Measurements from ENCODE around the gene COL15A1. TPM values are rescaled to one million over a fixed set of nuclear protein-coding genes. Genes with fewer than 3 reads are reported as not detected.
A peak's percentile ranks its signal among the peaks of the same experiment; 100 is the strongest.

The COL15A1 gene
- total and polyA plus RNA-seq, 4 experiments from 2014 or later = not detected

DNA sequence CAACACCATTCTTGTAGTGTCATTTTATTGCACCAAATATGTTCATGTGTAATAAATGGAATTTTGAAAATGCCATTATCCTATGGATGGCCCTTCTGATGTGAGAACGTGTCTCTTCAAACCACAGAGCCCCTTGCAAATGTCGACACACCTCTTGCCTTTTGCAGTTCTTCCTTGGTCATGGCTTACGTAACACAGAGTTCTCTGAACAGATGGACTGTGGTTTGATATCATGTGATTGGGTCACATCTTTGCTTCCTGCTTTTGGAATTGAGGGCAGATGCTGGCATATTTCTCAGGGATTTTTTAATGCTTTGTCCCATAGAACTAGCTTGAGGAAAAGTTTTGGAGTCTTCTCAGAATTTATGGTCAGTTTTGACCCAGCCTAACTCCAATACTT, 165.8 kb downstream of the COL15A1 start:
- H3K4me1 Mint-ChIP-seq = peaks cover 72 to 85% (median 80%) of the 10 kb centered on the region in 4 donors

DNA sequence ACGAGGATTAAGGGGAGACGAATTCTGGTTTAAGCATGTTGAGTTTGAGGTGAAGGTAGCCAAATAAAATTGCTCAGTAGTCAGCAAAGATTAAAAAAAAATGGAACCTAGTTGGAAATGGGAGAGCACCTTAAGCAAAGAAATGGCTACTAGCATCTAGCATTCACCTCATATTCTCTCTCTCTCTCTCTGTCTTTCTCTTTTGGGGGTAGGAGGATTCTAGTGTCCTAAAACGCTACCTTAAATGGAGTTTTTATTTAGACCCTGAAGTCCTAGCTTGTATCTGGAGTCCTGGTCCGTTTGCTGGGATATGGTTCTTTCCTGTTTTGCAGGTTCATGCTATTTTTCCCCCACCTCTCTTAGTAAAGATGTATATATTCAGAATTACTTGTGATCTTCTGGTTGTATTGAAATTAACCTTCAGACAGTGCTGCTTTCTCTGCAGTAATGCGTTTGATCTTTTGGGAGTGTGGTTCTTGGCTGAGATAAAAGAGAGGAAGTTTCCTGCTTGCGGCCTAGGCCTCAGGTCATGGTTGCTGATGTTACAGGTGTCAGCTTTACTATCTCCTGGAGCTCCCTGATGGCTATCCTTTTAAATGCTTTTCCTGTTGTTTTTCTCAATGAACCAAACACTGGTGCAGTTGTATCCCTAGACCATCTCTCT, 169.2 kb downstream of the COL15A1 start:
- no peaks in the 10 kb centered on the region for H3K9me3 ChIP-seq (ENCODE audit: control insufficient read depth in 1 of 2, low read length in 2 of 2)
- ChIA-PET POLR2A (ENCODE audit: partially characterized antibody) (interaction anchor here (0.6 to 4.7 kb wide), 16 partner anchors 8 to 306 kb away, joined by 3 to 42 read pairs (median 4); partner anchors contain the start of gene TGFBR1), CTCF (ENCODE audit: partially characterized antibody) (interaction anchor here (1.2 to 3.4 kb wide), 7 partner anchors 9 to 99 kb away, joined by 3 to 17 read pairs (median 5); partner anchors contain the start of gene TGFBR1)
- H3K27me3 ChIP-seq (ENCODE audit: insufficient read depth, low read length) = no peaks in the 10 kb centered on the region
- H3K36me3 ChIP-seq (ENCODE audit: insufficient read depth, low read length) = no peaks in the 10 kb centered on the region
- intact Hi-C loops (cut with micrococcal nuclease) = loop anchor here (1.0 to 5.0 kb wide), 6 partner anchors 9 to 711 kb away; no protein-coding TSS in a partner anchor
- H3K4me3 ChIP-seq (ENCODE audit: low read length in 2 of 2) = peak overlapping the region in 1 of 2 donors; percentile 35
- peak; percentile 79 to 85 (median 80) for DNase-seq
- Mint-ChIP-seq H3K4me3 (peak overlapping the region; percentile 37 to 85 (median 72)), H3K36me3 (no peaks in the 10 kb centered on the region), H3K4me1 (peaks cover 75 to 95% (median 83%) of the 10 kb centered on the region in 4 donors), H3K9me3 (no peaks in the 10 kb centered on the region), H3K27ac (peak overlapping the region; percentile 60 to 90 (median 79)), H3K27me3 (no peaks in the 10 kb centered on the region)
- H3K27ac ChIP-seq (ENCODE audit: low read depth, low read length) = peak overlapping the region; percentile 27
- H3K4me1 ChIP-seq (ENCODE audit: insufficient read depth, low read length) = peaks cover 94% of the 10 kb centered on the region

More for the DNA sequence above, 165.8 kb downstream of the COL15A1 start:
- Mint-ChIP-seq H3K27me3 (no peaks in the 10 kb centered on the region), H3K4me3 (peak overlapping the region in 4 of 8 donors; percentile 23 to 87 (median 53)), H3K36me3 (peaks cover 0 to 3% of the 10 kb centered on the region in 2 donors), H3K9me3 (no peaks in the 10 kb centered on the region), H3K27ac (peak overlapping the region in 5 of 7 donors; percentile 33 to 89 (median 69))
- POLR2A ChIA-PET (ENCODE audit: partially characterized antibody) = no interaction called here
- Histone ChIP-seq H3K9me3 (ENCODE audit: control insufficient read depth in 1 of 2, low read length in 2 of 2) (no peaks in the 10 kb centered on the region), H3K27me3 (ENCODE audit: insufficient read depth, low read length) (no peaks in the 10 kb centered on the region), H3K4me3 (ENCODE audit: low read length in 2 of 2) (no peak overlapping the region), H3K4me1 (ENCODE audit: insufficient read depth, low read length) (peaks cover 87% of the 10 kb centered on the region), H3K27ac (ENCODE audit: low read depth, low read length) (peak overlapping the region; percentile 3), H3K36me3 (ENCODE audit: insufficient read depth, low read length) (no peaks in the 10 kb centered on the region)
- DNase-seq = no peak
- CTCF ChIA-PET (ENCODE audit: partially characterized antibody) = no interaction called here
- intact Hi-C loops (cut with micrococcal nuclease) = no loop called here

DNA sequence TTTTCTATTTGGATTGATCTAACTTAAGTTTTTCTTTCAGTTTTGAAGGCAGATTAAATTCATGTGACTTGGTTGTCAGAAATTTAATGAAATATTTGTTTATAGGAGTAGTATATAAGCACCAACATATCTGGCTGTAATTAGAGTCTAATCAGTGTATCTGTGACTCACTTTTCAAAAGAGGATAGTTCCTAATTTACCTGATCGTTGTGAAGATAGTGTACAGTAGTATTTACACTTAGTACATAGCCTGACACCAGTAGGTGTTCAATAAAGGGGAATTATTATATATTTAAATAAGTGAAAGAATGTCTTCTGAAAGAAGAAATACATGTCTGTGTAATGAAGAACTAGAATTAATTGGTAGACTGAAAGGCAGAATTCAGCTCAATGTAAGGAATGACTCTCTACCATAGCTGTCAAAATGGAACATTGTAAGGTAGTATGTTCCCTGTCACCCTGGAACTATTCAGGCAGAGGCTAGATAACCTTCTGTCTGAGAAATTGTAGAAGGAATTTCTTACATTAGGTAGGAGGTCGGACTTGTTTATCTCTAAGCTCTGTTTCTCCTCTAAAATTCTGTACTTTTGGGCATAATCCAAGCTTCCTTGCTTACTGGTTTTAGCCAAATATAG, 169.8 kb downstream of the COL15A1 start:
- no peak overlapping the region for H3K27ac ChIP-seq (ENCODE audit: low read depth, low read length)
- CTCF ChIA-PET (ENCODE audit: partially characterized antibody) = interaction anchor here (0.9 to 3.4 kb wide), 11 partner anchors 10 to 115 kb away, joined by 3 to 17 read pairs (median 4); partner anchors contain the start of gene TGFBR1

DNA sequence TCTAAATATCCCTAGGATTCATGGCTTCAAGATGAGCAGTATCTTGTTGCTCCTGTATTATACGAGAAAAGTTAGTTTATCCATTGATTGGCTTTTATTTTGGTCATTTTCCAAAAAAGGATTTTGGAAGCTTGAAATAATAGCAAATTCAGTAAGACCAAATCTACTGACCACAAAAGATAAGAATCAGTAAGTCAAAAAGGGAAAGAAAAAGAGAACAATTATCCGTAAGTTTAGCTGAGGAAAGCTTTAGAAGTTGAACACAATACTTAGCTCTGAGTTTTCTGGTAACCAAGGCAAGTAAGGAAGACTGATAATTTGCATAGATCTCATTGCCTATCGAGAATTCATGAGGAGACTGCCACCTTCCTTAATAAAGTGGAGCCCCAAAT, 170.3 kb downstream of the COL15A1 start:
- Mint-ChIP-seq H3K36me3 (no peaks in the 10 kb centered on the region), H3K27ac (peak overlapping the region; percentile 14 to 79 (median 53)), H3K4me1 (peaks cover 71 to 91% (median 77%) of the 10 kb centered on the region in 4 donors), H3K27me3 (no peaks in the 10 kb centered on the region), H3K9me3 (no peaks in the 10 kb centered on the region), H3K4me3 (peak overlapping the region in 7 of 8 donors; percentile 7 to 75 (median 43))
- H3K4me1 ChIP-seq (ENCODE audit: insufficient read depth, low read length) = peaks cover 93% of the 10 kb centered on the region
- H3K27me3 ChIP-seq (ENCODE audit: insufficient read depth, low read length) = no peaks in the 10 kb centered on the region
- H3K27ac ChIP-seq (ENCODE audit: low read depth, low read length) = no peak overlapping the region
- CTCF ChIA-PET (ENCODE audit: partially characterized antibody) = interaction anchor here (0.9 to 3.4 kb wide), 12 partner anchors 10 to 115 kb away, joined by 3 to 17 read pairs (median 4); partner anchors contain the start of gene TGFBR1
- H3K4me3 ChIP-seq (ENCODE audit: low read length in 2 of 2) = no peak overlapping the region
- POLR2A ChIA-PET (ENCODE audit: partially characterized antibody) = interaction anchor here (0.8 to 4.7 kb wide), 10 partner anchors 9 to 101 kb away, joined by 3 to 42 read pairs (median 6); partner anchors contain the start of gene TGFBR1
- H3K36me3 ChIP-seq (ENCODE audit: insufficient read depth, low read length) = no peaks in the 10 kb centered on the region
- intact Hi-C loops (cut with micrococcal nuclease) = loop anchor here (5.0 kb wide), 1 partner anchor 102 kb away; no protein-coding TSS in a partner anchor
- H3K9me3 ChIP-seq (ENCODE audit: control insufficient read depth in 1 of 2, low read length in 2 of 2) = no peaks in the 10 kb centered on the region
- no peak for DNase-seq

More for the DNA sequence above, 169.8 kb downstream of the COL15A1 start:
- intact Hi-C loops (cut with micrococcal nuclease) = loop anchor here (1.0 to 5.0 kb wide), 6 partner anchors 9 to 711 kb away; no protein-coding TSS in a partner anchor
- Mint-ChIP-seq H3K27ac (peak overlapping the region; percentile 20 to 90 (median 79)), H3K4me1 (peaks cover 72 to 91% (median 78%) of the 10 kb centered on the region in 4 donors), H3K9me3 (no peaks in the 10 kb centered on the region), H3K36me3 (no peaks in the 10 kb centered on the region), H3K4me3 (peak overlapping the region in 7 of 8 donors; percentile 58 to 85 (median 78)), H3K27me3 (no peaks in the 10 kb centered on the region)
- H3K36me3 ChIP-seq (ENCODE audit: insufficient read depth, low read length) = no peaks in the 10 kb centered on the region
- no peaks in the 10 kb centered on the region for H3K27me3 ChIP-seq (ENCODE audit: insufficient read depth, low read length)
- H3K4me1 ChIP-seq (ENCODE audit: insufficient read depth, low read length) = peaks cover 93% of the 10 kb centered on the region
- peak overlapping the region in 1 of 2 donors; percentile 35 for H3K4me3 ChIP-seq (ENCODE audit: low read length in 2 of 2)
- H3K9me3 ChIP-seq (ENCODE audit: control insufficient read depth in 1 of 2, low read length in 2 of 2) = no peaks in the 10 kb centered on the region
- POLR2A ChIA-PET (ENCODE audit: partially characterized antibody) = interaction anchor here (0.6 to 4.7 kb wide), 17 partner anchors 8 to 306 kb away, joined by 3 to 42 read pairs (median 4); partner anchors contain the start of gene TGFBR1
- DNase-seq = no peak

DNA sequence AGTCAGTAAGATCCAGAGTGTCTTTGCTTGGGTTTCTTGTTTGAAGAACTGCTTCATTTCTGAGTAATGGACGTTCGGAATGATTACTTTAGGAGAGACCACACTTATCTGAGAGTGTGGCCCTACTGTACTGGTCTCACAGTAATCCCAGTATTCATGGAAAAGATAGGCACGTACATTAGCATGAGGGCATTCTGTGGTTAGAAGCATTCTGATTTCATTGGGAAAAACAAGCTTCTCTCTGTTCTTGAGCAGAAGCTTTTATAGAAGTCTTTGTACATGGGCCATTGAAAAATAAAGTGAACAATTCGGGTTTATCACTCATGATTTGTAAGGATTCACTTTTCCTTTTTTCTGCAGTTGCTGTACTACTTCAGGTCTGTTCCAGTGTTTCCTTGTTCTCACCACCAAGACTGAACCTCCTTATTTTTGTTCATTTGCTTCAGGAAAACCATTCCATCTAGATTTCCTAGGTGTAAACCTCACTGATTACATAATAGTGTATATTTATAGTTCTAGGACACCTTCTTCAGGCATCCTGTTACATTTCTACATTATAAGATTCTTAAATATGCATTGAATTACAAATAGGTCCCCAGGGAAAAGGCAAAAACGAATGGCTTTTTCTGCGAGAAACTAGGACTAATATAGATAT, 171.3 kb downstream of the COL15A1 start:
- Mint-ChIP-seq H3K27ac (peak overlapping the region in 2 of 7 donors; percentile 8 to 33), H3K9me3 (no peaks in the 10 kb centered on the region), H3K4me1 (peaks cover 69 to 91% (median 77%) of the 10 kb centered on the region in 4 donors), H3K27me3 (no peaks in the 10 kb centered on the region), H3K4me3 (peak overlapping the region in 3 of 8 donors; percentile 7 to 43 (median 9)), H3K36me3 (no peaks in the 10 kb centered on the region)
- no peak for DNase-seq
- H3K4me3 ChIP-seq (ENCODE audit: low read length in 2 of 2) = no peak overlapping the region
- no peaks in the 10 kb centered on the region for H3K27me3 ChIP-seq (ENCODE audit: insufficient read depth, low read length)
- H3K36me3 ChIP-seq (ENCODE audit: insufficient read depth, low read length) = no peaks in the 10 kb centered on the region
- no peak overlapping the region for H3K27ac ChIP-seq (ENCODE audit: low read depth, low read length)
- H3K4me1 ChIP-seq (ENCODE audit: insufficient read depth, low read length) = peaks cover 93% of the 10 kb centered on the region
- no peaks in the 10 kb centered on the region for H3K9me3 ChIP-seq (ENCODE audit: control insufficient read depth in 1 of 2, low read length in 2 of 2)
- POLR2A ChIA-PET (ENCODE audit: partially characterized antibody) = interaction anchor here (1.6 to 4.7 kb wide), 3 partner anchors 11 to 57 kb away, joined by 3 to 42 read pairs (median 41); partner anchors contain the start of gene TGFBR1
- intact Hi-C loops (cut with micrococcal nuclease) = loop anchor here (5.0 kb wide), 1 partner anchor 103 kb away; no protein-coding TSS in a partner anchor
- CTCF ChIA-PET (ENCODE audit: partially characterized antibody) = interaction anchor here (0.6 to 3.4 kb wide), 4 partner anchors 11 to 38 kb away, joined by 3 to 17 read pairs (median 6); partner anchors contain the start of gene TGFBR1

DNA sequence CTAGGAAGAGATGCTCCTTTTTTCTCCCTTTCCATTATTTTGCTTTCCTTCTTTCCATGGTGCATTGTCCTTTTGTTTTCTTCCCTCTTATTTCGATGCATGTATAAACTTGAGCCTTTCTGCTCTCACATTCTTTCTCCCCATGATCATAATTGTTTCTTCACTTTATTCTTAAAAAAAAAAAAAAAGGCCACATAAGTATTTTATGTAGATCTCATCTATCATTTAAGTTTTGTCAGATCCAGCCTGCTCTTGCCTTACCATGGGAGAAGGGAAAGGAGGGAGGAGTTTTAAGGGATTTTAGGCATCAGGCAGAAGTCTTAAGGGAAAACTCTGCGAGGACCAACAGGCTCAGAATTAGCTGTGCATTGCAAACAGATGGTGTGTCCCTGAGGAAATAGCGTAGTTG, 172.3 kb downstream of the COL15A1 start:
- ChIA-PET POLR2A (ENCODE audit: partially characterized antibody) (interaction anchor here (0.8 to 1.2 kb wide), 2 partner anchors 11 to 58 kb away, joined by 4 read pairs; no protein-coding TSS in a partner anchor), CTCF (ENCODE audit: partially characterized antibody) (interaction anchor here (1.1 kb wide), 1 partner anchor 115 kb away, joined by 3 read pairs; no protein-coding TSS in a partner anchor)
- H3K27ac Mint-ChIP-seq = peak overlapping the region in 5 of 7 donors; percentile 2 to 79 (median 49)
- H3K27ac ChIP-seq (ENCODE audit: low read depth, low read length) = no peak overlapping the region
- peaks cover 93% of the 10 kb centered on the region for H3K4me1 ChIP-seq (ENCODE audit: insufficient read depth, low read length)
- H3K4me3 ChIP-seq (ENCODE audit: low read length in 2 of 2) = no peak overlapping the region
- H3K9me3 Mint-ChIP-seq = no peaks in the 10 kb centered on the region
- H3K27me3 Mint-ChIP-seq = no peaks in the 10 kb centered on the region
- H3K36me3 Mint-ChIP-seq = no peaks in the 10 kb centered on the region
- H3K4me3 Mint-ChIP-seq = peak overlapping the region in 5 of 8 donors; percentile 2 to 82 (median 52)
- no peaks in the 10 kb centered on the region for H3K27me3 ChIP-seq (ENCODE audit: insufficient read depth, low read length)
- peaks cover 71 to 92% (median 78%) of the 10 kb centered on the region in 4 donors for H3K4me1 Mint-ChIP-seq
- intact Hi-C loops (cut with micrococcal nuclease) = no loop called here
- H3K36me3 ChIP-seq (ENCODE audit: insufficient read depth, low read length) = no peaks in the 10 kb centered on the region
- DNase-seq = no peak
- H3K9me3 ChIP-seq (ENCODE audit: control insufficient read depth in 1 of 2, low read length in 2 of 2) = no peaks in the 10 kb centered on the region

Data from CD4-positive, alpha-beta memory T cell (primary cell).